Neural progenitor cell (in vitro differentiated cells): Measurements from ENCODE around the gene NUMB. TPM values are rescaled to one million over a fixed set of nuclear protein-coding genes. Genes with fewer than 3 reads are reported as not detected.

ENCODE experiments used
- DNase-seq: peaks from one replicate; pipeline ENCODE4 v3.0.0-alpha.2; 2016; ENCODE audit warnings: low spot score
- H2AFZ ChIP-seq: fragments of 200-600 bp; sonication (generic); replicated peaks from 2 replicates; pipeline ENCODE4 v1.6.1; 2016; ENCODE audit warnings: antibody characterized with exemption
- H3F3A ChIP-seq: fragments of 200-600 bp; sonication (generic); 2 replicates; pipeline ENCODE4 v1.6.1; 2016; ENCODE audit warnings: antibody characterized with exemption, low read depth
- H3K27ac ChIP-seq: fragments of 200-600 bp; sonication (generic); 2 replicates; pipeline ENCODE4 v1.5.1; 2016; ENCODE audit warnings: mild to moderate bottlenecking
- H3K27me3 ChIP-seq: fragments of 200-600 bp; sonication (generic); 2 replicates; pipeline ENCODE4 v1.6.1; 2016; ENCODE audit warnings: mild to moderate bottlenecking, moderate library complexity
- H3K36me3 ChIP-seq: fragments of 200-600 bp; sonication (generic); 2 replicates; pipeline ENCODE4 v1.5.1; 2016
- H3K4me1 ChIP-seq: fragments of 200-600 bp; sonication (generic); 2 replicates; pipeline ENCODE4 v1.6.1; 2016; ENCODE audit warnings: mixed run types
- H3K4me2 ChIP-seq: fragments of 200-600 bp; sonication (generic); 2 replicates; pipeline ENCODE4 v1.6.1; 2016
- H3K4me3 ChIP-seq: fragments of 200-600 bp; sonication (generic); 2 replicates; pipeline ENCODE4 v1.5.1; 2016
- H3K79me2 ChIP-seq: fragments of 200-600 bp; sonication (generic); 2 replicates; pipeline ENCODE4 v1.6.1; 2016; ENCODE audit warnings: low read depth
- H3K9ac ChIP-seq: fragments of 200-600 bp; sonication (generic); 2 replicates; pipeline ENCODE4 v1.6.1; 2016
- H3K9me3 ChIP-seq: fragments of 200-600 bp; sonication (generic); 2 replicates; pipeline ENCODE4 v1.5.1; 2016; ENCODE audit warnings: low read depth
- H4K20me1 ChIP-seq: fragments of 200-600 bp; sonication (generic); 2 replicates; pipeline ENCODE4 v1.6.1; 2016; ENCODE audit warnings: low read depth
- H3K27ac Mint-ChIP-seq: 3 replicates; pipeline ENCODE4 v1.8.0; 2021; ENCODE audit warnings: mixed read lengths
- H3K27me3 Mint-ChIP-seq: 2 replicates; pipeline ENCODE4 v1.8.0; 2022; ENCODE audit warnings: low read depth, mild to moderate bottlenecking, inconsistent platforms, moderate library complexity, mixed read lengths; ENCODE audit not compliant: insufficient read depth
- H3K36me3 Mint-ChIP-seq: 3 replicates; pipeline ENCODE4 v1.8.0; 2021; ENCODE audit warnings: mixed read lengths
- H3K4me1 Mint-ChIP-seq: 3 replicates; pipeline ENCODE4 v1.8.0; 2021; ENCODE audit warnings: mixed read lengths
- H3K4me3 Mint-ChIP-seq: 3 replicates; pipeline ENCODE4 v1.8.0; 2021; ENCODE audit warnings: mild to moderate bottlenecking, moderate library complexity, mixed read lengths
- H3K9me3 Mint-ChIP-seq: 3 replicates; pipeline ENCODE4 v1.8.0; 2020; ENCODE audit warnings: mixed read lengths
- EZH2 ChIP-seq: fragments of 200-600 bp; sonication (generic); IDR thresholded peaks from 2 replicates; pipeline ENCODE4 v1.6.1; 2017; ENCODE audit warnings: antibody characterized with exemption, mild to moderate bottlenecking, moderate library complexity
- EZH2phosphoT487 ChIP-seq: fragments of 200-600 bp; sonication (generic); IDR thresholded peaks from 2 replicates; pipeline ENCODE4 v1.6.1; 2017; ENCODE audit warnings: antibody characterized with exemption
- total RNA-seq: library from RNA; depleted of rRNA; stranded (reverse); fragments of >200 nt; gene quantifications from 2 replicates; pipeline ENCODE4 v1.2.3, GENCODE V29; 2015; ENCODE audit warnings: low replicate concordance
- TF ChIP-seq, protein P1 (sequence below): fragments of 200-600 bp; sonication (generic); IDR thresholded peaks from 2 replicates; pipeline ENCODE4 v1.5.1; 2017; ENCODE audit warnings: antibody characterized with exemption, mild to moderate bottlenecking

The NUMB gene
- total RNA-seq, 1 donor from 2014 or later = 37.2 TPM

DNA sequence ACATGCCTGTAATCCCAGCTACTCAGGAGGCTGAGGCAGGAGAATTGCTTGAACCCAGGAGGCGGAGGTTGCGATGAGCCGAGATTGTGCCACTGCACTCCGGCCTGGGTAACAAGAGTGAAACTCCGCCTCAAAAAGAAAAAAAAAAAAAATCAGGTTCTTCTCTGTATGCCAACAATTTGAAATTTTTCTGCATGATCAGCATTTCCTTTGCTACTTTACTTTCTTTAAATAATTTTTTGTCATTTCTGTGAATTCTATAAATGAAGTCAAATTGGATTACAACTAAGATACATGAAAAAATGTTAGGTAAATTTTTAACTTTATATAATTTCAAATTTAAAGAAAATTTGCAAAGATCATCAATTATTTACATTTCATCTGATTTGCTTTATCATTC is 87.8 kb downstream of the NUMB start:
- Histone ChIP-seq H3K4me2 (no peak overlapping the region), H3K4me1 (no peaks in the 10 kb centered on the region), H3K27ac (no peak overlapping the region), H3K27me3 (no peaks in the 10 kb centered on the region), H3K4me3 (no peak overlapping the region), H3K9me3 (no peaks in the 10 kb centered on the region), H3K36me3 (no peaks in the 10 kb centered on the region), H3K79me2 (peaks cover 21% of the 10 kb centered on the region), H3K9ac (no peak overlapping the region), H4K20me1 (peaks cover 20% of the 10 kb centered on the region), H3F3A (peaks cover 8% of the 10 kb centered on the region), H2AFZ (no peak overlapping the region)
- H3K27me3 Mint-ChIP-seq = no peaks in the 10 kb centered on the region
- no peak for DNase-seq
- TF ChIP-seq EZH2phosphoT487 (no peak), EZH2 (no peak)
- TF ChIP-seq, protein P1, sequence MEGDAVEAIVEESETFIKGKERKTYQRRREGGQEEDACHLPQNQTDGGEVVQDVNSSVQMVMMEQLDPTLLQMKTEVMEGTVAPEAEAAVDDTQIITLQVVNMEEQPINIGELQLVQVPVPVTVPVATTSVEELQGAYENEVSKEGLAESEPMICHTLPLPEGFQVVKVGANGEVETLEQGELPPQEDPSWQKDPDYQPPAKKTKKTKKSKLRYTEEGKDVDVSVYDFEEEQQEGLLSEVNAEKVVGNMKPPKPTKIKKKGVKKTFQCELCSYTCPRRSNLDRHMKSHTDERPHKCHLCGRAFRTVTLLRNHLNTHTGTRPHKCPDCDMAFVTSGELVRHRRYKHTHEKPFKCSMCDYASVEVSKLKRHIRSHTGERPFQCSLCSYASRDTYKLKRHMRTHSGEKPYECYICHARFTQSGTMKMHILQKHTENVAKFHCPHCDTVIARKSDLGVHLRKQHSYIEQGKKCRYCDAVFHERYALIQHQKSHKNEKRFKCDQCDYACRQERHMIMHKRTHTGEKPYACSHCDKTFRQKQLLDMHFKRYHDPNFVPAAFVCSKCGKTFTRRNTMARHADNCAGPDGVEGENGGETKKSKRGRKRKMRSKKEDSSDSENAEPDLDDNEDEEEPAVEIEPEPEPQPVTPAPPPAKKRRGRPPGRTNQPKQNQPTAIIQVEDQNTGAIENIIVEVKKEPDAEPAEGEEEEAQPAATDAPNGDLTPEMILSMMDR = no peak
- H3K27ac Mint-ChIP-seq = no peak overlapping the region
- no peaks in the 10 kb centered on the region for H3K36me3 Mint-ChIP-seq
- no peaks in the 10 kb centered on the region for H3K9me3 Mint-ChIP-seq
- H3K4me1 Mint-ChIP-seq = peaks cover 3% of the 10 kb centered on the region
- H3K4me3 Mint-ChIP-seq = no peak overlapping the region

DNA sequence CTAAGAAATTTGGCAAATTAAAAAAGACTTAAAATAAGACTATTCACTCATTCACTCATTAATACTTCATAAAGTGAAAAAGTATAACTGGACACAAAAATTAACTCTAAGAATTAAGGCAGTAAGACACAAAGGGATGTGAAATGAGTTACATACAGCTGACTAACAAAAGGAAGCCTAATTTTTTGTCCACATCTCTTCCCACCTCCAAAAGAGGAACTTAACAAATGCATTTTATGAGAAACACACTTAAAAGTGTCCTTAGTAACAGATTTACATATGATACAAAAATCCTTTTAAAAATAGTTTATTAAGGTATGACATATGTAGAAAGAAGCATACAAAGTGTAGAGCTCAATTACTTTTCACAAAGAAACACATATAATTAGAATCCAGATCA is 88.9 kb downstream of the NUMB start:
- Histone ChIP-seq H4K20me1 (peaks cover 11% of the 10 kb centered on the region), H3K9ac (no peak overlapping the region), H3K9me3 (no peaks in the 10 kb centered on the region), H3K27me3 (no peaks in the 10 kb centered on the region), H3K4me2 (no peak overlapping the region), H3K4me1 (no peaks in the 10 kb centered on the region), H3K36me3 (no peaks in the 10 kb centered on the region), H3K4me3 (no peak overlapping the region), H3K79me2 (peaks cover 12% of the 10 kb centered on the region), H3F3A (peaks cover 8% of the 10 kb centered on the region), H2AFZ (no peak overlapping the region), H3K27ac (no peak overlapping the region)
- Mint-ChIP-seq H3K36me3 (no peaks in the 10 kb centered on the region), H3K27me3 (no peaks in the 10 kb centered on the region), H3K9me3 (no peaks in the 10 kb centered on the region), H3K4me1 (peaks cover 3% of the 10 kb centered on the region), H3K4me3 (no peak overlapping the region), H3K27ac (no peak overlapping the region)
- TF ChIP-seq EZH2 (no peak), EZH2phosphoT487 (no peak)
- TF ChIP-seq, protein P1 = no peak
- no peak for DNase-seq

GRCh38 chr14:73368616-73369015 is 89.7 kb downstream of the NUMB start:
- TF ChIP-seq EZH2phosphoT487 (no peak), EZH2 (no peak)
- TF ChIP-seq, protein P1 = no peak
- Mint-ChIP-seq H3K4me3 (no peak overlapping the region), H3K36me3 (peaks cover 3% of the 10 kb centered on the region), H3K9me3 (no peaks in the 10 kb centered on the region), H3K27me3 (no peaks in the 10 kb centered on the region), H3K27ac (no peak overlapping the region), H3K4me1 (peaks cover 3% of the 10 kb centered on the region)
- Histone ChIP-seq H3K9me3 (no peaks in the 10 kb centered on the region), H3K27me3 (no peaks in the 10 kb centered on the region), H3F3A (peaks cover 8% of the 10 kb centered on the region), H3K9ac (no peak overlapping the region), H3K4me2 (no peak overlapping the region), H3K79me2 (peaks cover 12% of the 10 kb centered on the region), H3K4me3 (no peak overlapping the region), H4K20me1 (peaks cover 7% of the 10 kb centered on the region), H2AFZ (no peak overlapping the region), H3K27ac (no peak overlapping the region), H3K4me1 (no peaks in the 10 kb centered on the region), H3K36me3 (no peaks in the 10 kb centered on the region)
- no peak for DNase-seq
